AG04450 (cell line): ENCODE measurements around the gene SPECC1L. TPM values are rescaled to one million over a fixed set of nuclear protein-coding genes. Genes with fewer than 3 reads are reported as not detected.

Experiments
- CTCF ChIA-PET: fragments of 300-600, 350-600 bp; formaldehyde crosslinking; extraction: SDS; loops from one replicate; lab custom pipeline; 2022; ENCODE audit warnings: antibody characterized with exemption, inconsistent platforms; lab: Charles Lee
- POLR2A ChIA-PET: fragments of 350-600 bp; formaldehyde crosslinking; extraction: SDS; loops from one replicate; lab custom pipeline; 2021; ENCODE audit warnings: antibody characterized with exemption, inconsistent platforms; lab: Yijun Ruan, JAX
- DNase-seq: peaks from one replicate; pipeline ENCODE4 v3.0.0-alpha.2; 2011; ENCODE audit warnings: low read depth, low spot score
- H3K27ac ChIP-seq: one replicate; pipeline ENCODE4 v1.5.1; 2012; ENCODE audit warnings: low read depth, low read length, control low read depth
- H3K27me3 ChIP-seq: one replicate; pipeline ENCODE4 v1.6.0; 2012; ENCODE audit warnings: low read length; ENCODE audit not compliant: control insufficient read depth, insufficient read depth
- H3K4me3 ChIP-seq: 2 replicates; pipeline ENCODE4 v1.5.1; 2011; ENCODE audit warnings: mild to moderate bottlenecking, low read depth, low read length, control low read depth
- H3K9me3 ChIP-seq: 2 replicates; pipeline ENCODE4 v1.5.1; 2012; ENCODE audit warnings: low read length; ENCODE audit not compliant: control insufficient read depth, insufficient read depth
- CTCF ChIP-seq: IDR thresholded peaks from 2 replicates; pipeline ENCODE4 v1.5.1; 2011; ENCODE audit warnings: low read depth, low read length, control low read depth, inconsistent platforms
- polyA plus RNA-seq: library from polyadenylated mRNA; depleted of rRNA; stranded (reverse); fragments of >200 nt; gene quantifications from 2 replicates; pipeline ENCODE4 v1.2.3, GENCODE V29; 2011

Gene SPECC1L
- polyA plus RNA-seq, 1 experiment, result 36.4 TPM

GRCh38 chr22:24407884-24408283 lies 137.3 kb downstream of the SPECC1L start:
- H3K27me3 ChIP-seq, result no peaks in the 10 kb centered on the region
- no peak overlapping the region for H3K4me3 ChIP-seq
- H3K27ac ChIP-seq, result no peak overlapping the region
- CTCF ChIA-PET, result no interaction called here
- H3K9me3 ChIP-seq, result no peaks in the 10 kb centered on the region; the same call in 1 of the 2 replicates
- DNase-seq, result no peak
- POLR2A ChIA-PET, result no interaction called here
- TF ChIP-seq CTCF, result no peak

- Histone ChIP-seq H3K4me3 (no peak overlapping the region), H3K27ac (no peak overlapping the region), H3K9me3 (no peaks in the 10 kb centered on the region; the same call in 1 of the 2 replicates), H3K27me3 (no peaks in the 10 kb centered on the region)
- no peak for DNase-seq
- ChIA-PET CTCF (interaction anchor here (0.7 kb wide), 1 partner anchor 78 kb away, joined by 3 read pairs; no protein-coding TSS in a partner anchor), POLR2A (no interaction called here)
- no peak for TF ChIP-seq CTCF
Observed at GRCh38 chr22:24408630-24409029, 138.0 kb downstream of the SPECC1L start.

GRCh38 chr22:24409707-24410106 lies 139.1 kb downstream of the SPECC1L start:
- no peaks in the 10 kb centered on the region for H3K27me3 ChIP-seq
- no peak for TF ChIP-seq CTCF
- no peak for DNase-seq
- no peak overlapping the region for H3K4me3 ChIP-seq
- CTCF ChIA-PET, result no interaction called here
- H3K9me3 ChIP-seq, result no peaks in the 10 kb centered on the region; the same call in 1 of the 2 replicates
- POLR2A ChIA-PET, result no interaction called here
- H3K27ac ChIP-seq, result no peak overlapping the region

GRCh38 chr22:24410110-24410856 lies 139.7 kb downstream of the SPECC1L start:
- no peak overlapping the region for H3K4me3 ChIP-seq
- H3K27ac ChIP-seq, result no peak overlapping the region
- no peaks in the 10 kb centered on the region; the same call in 1 of the 2 replicates for H3K9me3 ChIP-seq
- H3K27me3 ChIP-seq, result no peaks in the 10 kb centered on the region
- TF ChIP-seq CTCF, result no peak
- CTCF ChIA-PET, result no interaction called here
- DNase-seq, result no peak
- POLR2A ChIA-PET, result no interaction called here

- H3K9me3 ChIP-seq, result no peaks in the 10 kb centered on the region; the same call in 1 of the 2 replicates
Observed at GRCh38 chr22:24411256-24412004, 140.8 kb downstream of the SPECC1L start.

More at GRCh38 chr22:24411256-24412004, 140.8 kb downstream of the SPECC1L start:
- Histone ChIP-seq H3K4me3 (no peak overlapping the region), H3K27ac (no peak overlapping the region), H3K27me3 (no peaks in the 10 kb centered on the region)
- no peak for TF ChIP-seq CTCF
- DNase-seq, result no peak
- POLR2A ChIA-PET, result no interaction called here
- CTCF ChIA-PET, result no interaction called here
